ENCODE data around the gene APOL5.

- TF ChIP-seq CTCF (IDR thresholded peaks at IDR 0.05) (no peak), EP300 (IDR thresholded peaks at IDR 0.05) (no peak), POLR2AphosphoS5 (IDR thresholded peaks at IDR 0.05) (no peak)
These were observed 29.5 kb downstream of the APOL5 start for GRCh38 chr22:35746946-35747703.

All from esophagus muscularis mucosa (tissue), 4 donors.